ENCODE measurements around the gene TMEM63C. TPM values are rescaled to one million over a fixed set of nuclear protein-coding genes. Genes with fewer than 3 reads are reported as not detected.
A peak's percentile ranks its signal among the peaks of the same experiment; 100 is the strongest.

TMEM63C gene
- total RNA-seq, 2 donors from 2014 or later, result 1.1 to 1.6 TPM

DNA sequence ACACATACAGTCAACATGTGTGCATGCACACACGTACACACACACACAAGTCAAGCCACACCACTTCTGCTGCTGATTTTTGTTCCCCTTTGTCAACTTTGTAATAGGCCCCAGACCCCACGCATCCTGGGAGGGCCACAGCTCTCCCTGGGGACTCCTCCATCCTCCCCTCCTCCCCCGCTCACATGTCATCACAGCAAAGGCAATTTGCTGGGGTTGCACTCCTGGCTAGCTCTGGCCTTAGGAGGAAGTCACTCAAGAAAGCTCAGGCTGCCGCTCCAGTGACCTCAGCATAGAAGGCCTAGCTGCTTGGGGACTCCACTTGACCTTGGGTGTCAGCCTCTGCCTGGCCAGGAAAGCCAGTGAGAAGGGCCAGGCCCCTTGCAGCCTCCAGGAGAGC is 62.3 kb downstream of the TMEM63C start:
- Mint-ChIP-seq H3K27ac (no peak overlapping the region), H3K36me3 (ENCODE audit: low read depth) (no peaks in the 10 kb centered on the region), H3K9me3 (no peaks in the 10 kb centered on the region), H3K27me3 (ENCODE audit: insufficient read depth) (peaks cover 3% of the 10 kb centered on the region), H3K4me3 (no peak overlapping the region), H3K4me1 (no peaks in the 10 kb centered on the region)
- Histone ChIP-seq H3K36me3 (ENCODE audit: control insufficient read depth, insufficient read depth, low read length) (no peaks in the 10 kb centered on the region), H3K9me3 (ENCODE audit: control insufficient read depth, low read length) (no peaks in the 10 kb centered on the region), H3K4me3 (ENCODE audit: low read length) (no peak overlapping the region), H3K27ac (ENCODE audit: low read depth, low read length) (no peak overlapping the region), H3K27me3 (ENCODE audit: control insufficient read depth, insufficient read depth, low read length, poor library complexity, severe bottlenecking) (no peaks in the 10 kb centered on the region), H3K4me1 (ENCODE audit: control insufficient read depth, insufficient read depth, low read length) (no peaks in the 10 kb centered on the region), H3K9ac (ENCODE audit: extremely low read depth, low read length, poor library complexity, severe bottlenecking) (no peak overlapping the region)
- WGBS, 2 experiments (ENCODE audit: insufficient coverage in 1 of 2, insufficient read length in 1 of 2), result 90 to 93% methylated on average over 2 to 4 of the region's 4 CpGs
- no peak for DNase-seq
- TF ChIP-seq CTCF (conservative IDR thresholded peaks at IDR 0.05), result no peak

GRCh38 chr14:77245820-77246219 is 64.2 kb downstream of the TMEM63C start:
- WGBS, 2 experiments (ENCODE audit: insufficient coverage in 1 of 2, insufficient read length in 1 of 2), result 90% methylated on average over 3 to 4 of the region's 4 CpGs
- Histone ChIP-seq H3K27me3 (ENCODE audit: control insufficient read depth, insufficient read depth, low read length, poor library complexity, severe bottlenecking) (no peaks in the 10 kb centered on the region), H3K9me3 (ENCODE audit: control insufficient read depth, low read length) (no peaks in the 10 kb centered on the region), H3K27ac (ENCODE audit: low read depth, low read length) (no peak overlapping the region), H3K4me3 (ENCODE audit: low read length) (no peak overlapping the region), H3K4me1 (ENCODE audit: control insufficient read depth, insufficient read depth, low read length) (no peaks in the 10 kb centered on the region), H3K9ac (ENCODE audit: extremely low read depth, low read length, poor library complexity, severe bottlenecking) (no peak overlapping the region), H3K36me3 (ENCODE audit: control insufficient read depth, insufficient read depth, low read length) (no peaks in the 10 kb centered on the region)
- Mint-ChIP-seq H3K9me3 (no peaks in the 10 kb centered on the region), H3K36me3 (ENCODE audit: low read depth) (no peaks in the 10 kb centered on the region), H3K27ac (no peak overlapping the region), H3K4me3 (no peak overlapping the region), H3K4me1 (no peaks in the 10 kb centered on the region), H3K27me3 (ENCODE audit: insufficient read depth) (no peaks in the 10 kb centered on the region)
- peak; percentile 66 for TF ChIP-seq CTCF (conservative IDR thresholded peaks at IDR 0.05)
- DNase-seq, result no peak

- H3K27me3 Mint-ChIP-seq (ENCODE audit: insufficient read depth), result no peaks in the 10 kb centered on the region
- H3K4me3 Mint-ChIP-seq, result no peak overlapping the region
- no peak overlapping the region for H3K27ac Mint-ChIP-seq
- H3K9me3 Mint-ChIP-seq, result no peaks in the 10 kb centered on the region
- H3K4me1 Mint-ChIP-seq, result no peaks in the 10 kb centered on the region
- Histone ChIP-seq H3K27me3 (ENCODE audit: control insufficient read depth, insufficient read depth, low read length, poor library complexity, severe bottlenecking) (no peaks in the 10 kb centered on the region), H3K4me3 (ENCODE audit: low read length) (no peak overlapping the region), H3K9me3 (ENCODE audit: control insufficient read depth, low read length) (no peaks in the 10 kb centered on the region), H3K36me3 (ENCODE audit: control insufficient read depth, insufficient read depth, low read length) (no peaks in the 10 kb centered on the region), H3K4me1 (ENCODE audit: control insufficient read depth, insufficient read depth, low read length) (no peaks in the 10 kb centered on the region), H3K9ac (ENCODE audit: extremely low read depth, low read length, poor library complexity, severe bottlenecking) (no peak overlapping the region), H3K27ac (ENCODE audit: low read depth, low read length) (no peak overlapping the region)
- H3K36me3 Mint-ChIP-seq (ENCODE audit: low read depth), result no peaks in the 10 kb centered on the region
- WGBS, 2 experiments (ENCODE audit: insufficient coverage in 1 of 2, insufficient read length in 1 of 2), result 92% methylated on average over 1 of the region's 1 CpG; no CpG with 5 or more reads in 1 of the 2 experiments
- DNase-seq, result no peak
- TF ChIP-seq CTCF (conservative IDR thresholded peaks at IDR 0.05), result no peak
Observed at GRCh38 chr14:77246784-77247183, 65.2 kb downstream of the TMEM63C start.

All from endodermal cell (in vitro differentiated cells).